Testis (tissue), 2 donors: ENCODE data around the gene VWC2.

ENCODE experiments used
- CTCF ChIP-seq, 3 experiments: fragments of 450-650 bp in 2 of 3; fragments of 200-600 bp in 1 of 3; sonication (generic) in 1 of 3; IDR thresholded peaks; one replicate each; pipeline ENCODE4 v1.5.1; 2016 to 2019; ENCODE audit warnings: antibody characterized with exemption in 3 of 3, mild to moderate bottlenecking in 2 of 3, moderate library complexity in 1 of 3
- POLR2A ChIP-seq: fragments of 450-650 bp; IDR thresholded peaks from one replicate; pipeline ENCODE4 v1.6.1; 2017; ENCODE audit warnings: antibody characterized with exemption, mild to moderate bottlenecking, moderate library complexity

- TF ChIP-seq POLR2A (no peak), CTCF (IDR thresholded peaks at IDR 0.05) (no peak)
These were observed 164.2 kb downstream of the VWC2 start for GRCh38 chr7:49937608-49938007.
